NCI-H2227 treated with DMSO at 0.1 percent for 48 hours (cell line): Measurements from ENCODE around the gene TCF15.

Experiments
- DNase-seq: peaks from one replicate; lab custom pipeline; 2025; lab: John Stamatoyannopoulos, UW

Gene TCF15

GRCh38 chr20:610130-611046, at the start of gene TCF15:
Gene TCF15, minus strand, starts transcription at chr20:610309. Its CDS starts 72 bp downstream, at chr20:610237.
- peak; percentile 69 for DNase-seq

GRCh38 chr20:658731-659291, 48.7 kb upstream of the TCF15 start:
- no peak for DNase-seq

DNA sequence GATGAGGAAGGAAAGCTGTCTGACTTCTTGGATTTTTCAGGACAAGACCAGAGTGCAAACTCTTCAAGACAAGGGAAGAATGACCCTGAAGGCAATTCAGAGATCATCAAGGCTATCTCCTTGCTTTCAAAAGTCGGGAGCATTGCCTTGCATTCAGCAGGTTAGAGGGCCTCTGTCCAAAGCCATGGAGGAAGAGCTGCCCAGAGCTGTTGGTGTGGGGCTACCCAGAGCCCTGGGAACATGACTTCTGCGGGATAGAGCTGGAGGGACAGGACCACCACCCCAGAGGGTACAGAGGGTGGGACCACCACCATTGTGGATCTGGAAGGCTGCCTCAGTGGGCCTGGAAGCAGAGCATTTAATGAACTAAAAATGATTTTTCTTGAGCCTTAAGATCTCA, 48.1 kb upstream of the TCF15 start:
- no peak for DNase-seq

DNA sequence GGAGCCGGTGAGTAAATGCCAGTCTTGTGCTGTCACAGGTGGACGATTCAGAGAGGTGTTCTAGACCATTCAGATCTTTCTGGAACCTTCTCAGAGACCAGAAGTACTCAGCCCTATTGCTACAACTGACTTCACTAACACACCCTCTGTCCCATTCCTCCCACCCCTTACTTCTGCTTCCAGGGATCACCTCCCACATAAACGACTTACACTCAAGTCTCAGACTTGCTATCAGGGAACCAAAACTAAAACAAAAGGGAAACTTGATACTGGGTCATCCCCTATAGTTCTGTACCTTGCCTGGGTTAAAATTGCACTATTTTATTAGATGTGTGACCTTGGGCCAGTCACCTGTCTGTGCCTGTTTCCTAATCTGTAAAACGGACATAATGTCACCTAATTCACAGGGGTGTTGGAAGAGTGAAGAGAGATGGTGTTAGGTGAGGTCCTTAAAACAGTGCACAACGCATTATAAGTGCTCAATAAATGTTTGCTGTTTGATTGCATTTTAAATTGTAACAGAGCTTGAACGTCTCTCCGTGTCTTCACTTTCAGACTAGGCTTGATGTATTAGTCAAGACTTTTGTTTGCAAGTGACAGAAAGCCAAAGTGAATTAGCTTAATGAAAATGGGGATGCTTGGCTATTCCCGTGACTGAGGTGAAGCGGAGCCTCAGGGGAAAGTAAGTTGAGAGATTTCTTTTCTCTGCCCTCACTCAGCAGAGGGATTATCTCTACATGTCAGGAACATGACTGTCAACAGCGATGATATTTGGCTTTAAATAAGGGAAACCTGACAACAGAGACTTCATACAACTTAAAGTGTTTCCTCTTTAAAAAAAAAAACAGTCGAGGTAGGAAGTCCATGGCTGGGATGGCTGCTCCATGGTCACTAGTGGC, 45.9 kb upstream of the TCF15 start:
- no peak for DNase-seq

DNA sequence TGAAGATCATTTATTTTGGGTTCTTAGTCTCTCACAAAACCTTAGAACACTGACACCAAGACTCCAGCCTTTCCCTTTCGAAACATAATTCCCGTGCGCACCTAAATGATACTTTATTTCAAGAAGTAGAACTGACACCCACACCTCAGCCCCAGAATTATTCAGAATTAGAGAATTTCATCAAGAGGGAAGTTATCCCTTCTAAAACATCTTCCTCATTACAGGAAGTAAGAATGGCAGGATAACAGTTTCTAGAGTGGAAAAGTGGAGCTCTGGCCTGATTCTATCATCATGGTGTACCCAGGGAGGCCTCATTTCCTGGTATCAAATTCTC, 44.3 kb upstream of the TCF15 start:
- DNase-seq = no peak

GRCh38 chr20:653590-654416, 43.7 kb upstream of the TCF15 start:
- no peak for DNase-seq

DNA sequence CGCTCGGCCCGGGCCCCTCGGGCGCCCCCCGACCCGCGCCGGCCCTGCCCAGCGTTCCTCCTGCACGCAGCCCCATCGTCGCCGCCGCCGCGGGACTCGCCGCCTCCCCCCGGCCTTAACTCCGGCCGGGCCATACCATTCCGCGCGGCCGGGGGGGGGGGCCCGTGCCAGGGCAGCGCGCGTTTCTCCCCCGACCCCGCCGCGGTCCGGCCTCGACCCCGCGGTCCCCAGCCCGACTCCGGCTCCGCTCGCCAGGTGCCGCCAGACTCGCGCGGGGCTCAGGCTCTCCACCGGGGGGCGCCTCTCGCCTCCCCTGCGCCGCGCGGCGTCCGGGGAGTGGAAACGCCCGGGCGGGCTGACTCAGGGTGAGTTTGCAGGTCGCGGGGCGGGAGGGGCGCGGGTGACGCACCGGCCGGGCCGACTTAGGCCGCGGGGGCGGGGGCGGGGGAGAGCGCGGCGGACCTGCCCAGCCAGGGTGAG, 43.0 kb upstream of the TCF15 start, which contains the start of gene SRXN1:
Gene SRXN1, minus strand, starts transcription at position 91 of the 480 bp plus-strand sequence. Its CDS starts 15 bp downstream, at position 76.
- DNase-seq = peak; percentile 40

GRCh38 chr20:652615-653109, 42.6 kb upstream of the TCF15 start:
- no peak for DNase-seq

DNA sequence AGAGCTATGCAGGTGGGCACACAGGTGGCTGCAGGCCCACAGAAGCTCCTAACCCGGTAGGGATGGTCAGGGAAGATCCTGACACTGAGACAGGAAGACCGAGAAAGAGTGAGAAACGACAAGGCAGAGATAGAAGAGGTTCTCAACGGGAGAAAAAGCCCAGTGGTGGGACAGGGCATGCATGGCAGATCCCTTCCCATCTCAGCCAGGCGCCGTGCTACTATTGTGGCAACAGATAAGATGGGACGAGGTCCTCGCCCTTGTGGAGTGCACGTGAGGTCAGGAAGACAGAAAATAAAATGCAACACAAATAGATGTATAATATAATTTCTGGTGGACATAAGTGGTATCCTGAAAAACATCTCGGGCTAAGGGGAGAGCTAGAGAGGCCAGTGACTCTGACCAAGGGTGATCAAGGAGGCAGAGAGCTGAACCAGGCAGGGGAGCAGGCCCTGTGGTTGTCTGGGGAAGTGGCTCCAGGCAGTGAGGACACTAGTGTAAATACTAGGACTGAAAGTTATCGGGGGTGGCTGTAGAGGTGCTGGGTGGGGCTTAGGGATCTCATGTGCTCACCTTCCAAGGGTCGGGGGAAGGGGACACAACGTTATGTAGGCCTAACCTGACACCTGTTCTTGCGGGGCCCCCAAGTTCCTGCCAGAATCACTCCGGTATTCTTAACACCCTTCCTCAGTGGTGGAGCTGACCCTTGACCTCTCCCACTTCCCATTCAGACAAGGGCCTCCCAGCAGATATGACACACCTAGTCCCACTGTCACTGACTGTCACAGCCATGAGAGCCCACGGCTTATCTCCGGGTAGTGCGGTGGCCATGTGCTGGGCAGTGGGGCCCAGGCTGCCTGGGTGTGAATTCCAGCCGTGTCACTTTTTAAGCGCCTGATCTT, 41.9 kb upstream of the TCF15 start:
- no peak for DNase-seq

- no peak for DNase-seq
These were observed 40.8 kb upstream of the TCF15 start for GRCh38 chr20:650954-651353.

DNA sequence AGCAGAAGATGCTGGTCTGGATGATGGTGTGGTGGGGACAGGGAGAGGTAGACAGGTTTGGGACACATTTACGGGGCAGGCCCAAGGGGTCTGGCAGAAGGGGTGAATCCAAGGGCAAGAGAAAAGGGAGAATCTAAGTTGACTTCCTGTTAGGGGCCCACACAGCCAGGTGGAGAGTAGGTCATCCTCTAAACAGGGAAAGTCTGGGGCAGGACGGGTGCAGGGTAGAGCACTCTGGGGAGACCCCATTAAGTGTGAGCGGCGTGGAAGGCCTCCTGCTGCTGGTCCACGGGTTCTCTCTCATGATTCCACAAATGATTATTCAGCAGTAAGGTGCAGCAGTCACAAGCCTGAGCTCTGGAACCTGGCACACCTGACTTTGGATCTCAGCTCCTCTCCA, 40.2 kb upstream of the TCF15 start:
- no peak for DNase-seq

- DNase-seq = no peak
These were observed 37.4 kb upstream of the TCF15 start for GRCh38 chr20:647479-648019.

DNA sequence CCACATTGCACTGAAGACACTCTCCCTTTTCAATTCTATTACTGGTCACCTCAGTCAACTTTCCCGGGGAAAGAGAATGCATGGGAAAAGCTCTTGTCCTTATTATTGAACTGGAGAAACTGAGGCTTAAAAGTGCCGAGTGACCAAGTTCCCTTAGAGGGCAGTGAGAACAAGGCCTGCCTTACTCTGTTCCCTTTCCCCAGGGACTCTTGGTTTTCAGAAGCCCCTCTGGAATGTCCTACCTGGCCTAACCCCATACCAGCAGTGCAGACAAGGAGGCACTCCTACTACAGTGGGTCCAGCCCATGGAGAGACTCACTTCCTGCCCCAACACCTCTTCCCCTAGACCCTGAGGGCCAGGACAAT, 36.7 kb upstream of the TCF15 start:
- no peak for DNase-seq

DNA sequence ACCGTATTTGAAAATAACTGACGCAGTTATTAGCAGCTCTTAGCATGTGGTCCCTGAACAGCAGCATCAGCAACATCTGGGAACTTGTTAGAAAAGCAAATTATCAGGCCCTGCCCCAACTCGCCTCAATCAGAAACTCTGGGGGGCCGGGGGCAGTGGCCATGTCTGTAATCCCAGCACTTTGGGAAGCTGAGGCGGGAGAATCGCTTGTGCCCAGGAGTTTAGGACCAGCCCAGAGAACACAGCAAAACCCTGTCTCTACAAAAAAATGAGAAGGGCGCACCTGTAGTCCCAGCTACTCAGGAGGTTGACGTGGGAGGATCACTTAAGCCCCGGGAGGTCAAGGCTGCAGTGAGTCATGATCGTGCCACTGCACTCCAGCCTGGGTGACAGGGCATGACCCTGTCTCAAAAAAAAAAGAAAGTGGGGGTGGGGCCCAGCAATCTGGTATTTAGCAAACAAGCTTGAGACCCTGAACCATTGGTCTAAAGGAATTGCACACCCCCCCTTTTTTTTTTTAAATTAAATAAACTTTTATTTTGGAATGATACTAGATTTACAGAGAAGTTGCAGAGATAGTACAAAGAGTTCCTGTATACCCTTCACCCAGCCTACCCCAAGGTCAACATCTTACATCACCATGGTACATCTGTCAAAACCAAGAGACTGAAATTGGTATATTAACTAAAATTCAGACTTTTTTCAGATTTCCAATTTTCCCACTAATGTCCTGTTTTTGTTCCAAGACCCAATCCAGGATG, 36.2 kb upstream of the TCF15 start:
- no peak for DNase-seq

DNA sequence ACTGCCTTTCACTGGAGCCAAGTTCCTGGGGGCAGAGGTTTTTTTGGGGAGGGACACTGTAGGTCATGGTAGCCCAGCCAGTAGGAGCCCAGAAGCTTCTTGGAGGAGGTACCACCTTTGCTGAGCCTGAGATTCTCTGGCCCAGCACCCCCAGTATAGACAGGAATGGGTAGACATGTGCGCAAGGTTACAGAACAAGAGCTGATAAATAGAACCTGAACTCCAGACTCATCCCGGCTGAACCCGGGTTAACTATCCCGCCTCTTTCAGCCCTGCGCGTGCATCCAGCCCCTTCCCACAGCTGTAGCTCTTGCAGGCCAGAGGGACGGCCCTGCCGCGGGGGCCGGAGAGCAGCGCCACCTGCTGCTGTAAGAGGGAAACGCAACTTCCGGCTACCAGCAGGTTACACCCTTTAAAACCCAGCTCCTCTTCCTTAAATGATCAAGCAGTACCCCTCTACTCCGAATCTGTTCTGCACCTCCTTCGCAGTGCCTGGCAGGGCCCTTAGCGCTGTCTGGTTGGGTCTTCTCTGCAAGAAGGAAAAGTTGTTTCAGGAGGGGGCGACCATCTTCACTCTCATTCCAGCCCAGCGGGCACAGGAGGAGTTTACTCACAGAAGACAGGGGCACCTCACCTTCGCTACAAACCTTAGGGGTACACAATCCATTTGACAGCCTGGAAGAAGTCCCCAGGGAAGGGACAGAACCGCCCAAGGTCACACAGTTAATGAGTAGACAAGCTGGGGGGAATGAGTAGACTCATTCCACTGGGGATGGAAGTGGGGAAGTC, 35.4 kb upstream of the TCF15 start:
- DNase-seq = peak; percentile 53

DNA sequence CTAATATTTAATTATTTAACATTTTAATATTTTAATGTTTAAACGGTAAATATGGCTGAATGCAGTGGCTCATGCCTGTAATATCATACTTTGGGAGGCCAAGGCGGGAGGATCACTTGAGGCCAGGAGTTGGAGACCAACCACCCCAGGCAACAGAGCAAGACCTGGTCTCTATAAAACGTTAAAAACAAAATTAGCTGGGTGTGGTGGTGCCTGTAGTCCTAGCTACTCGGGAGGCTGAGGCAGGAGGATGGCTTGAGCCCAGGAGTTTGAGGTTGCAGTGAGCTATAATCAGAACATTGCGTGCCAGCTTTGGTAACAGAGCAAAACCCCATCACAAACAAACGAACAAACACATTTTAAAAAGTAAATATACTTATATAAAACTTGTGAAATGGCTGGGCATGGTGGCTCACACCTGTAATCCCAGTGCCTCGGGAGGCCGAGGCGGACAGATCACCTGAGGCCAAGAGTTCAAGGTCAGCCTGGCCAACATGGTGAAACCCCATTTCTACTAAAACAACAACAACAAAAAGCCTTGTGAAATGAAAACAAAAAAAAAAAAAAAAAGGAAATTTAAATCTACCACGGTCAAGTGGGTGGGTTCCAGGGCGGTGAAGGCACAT, 34.7 kb upstream of the TCF15 start:
- DNase-seq = no peak

- DNase-seq = no peak
These were observed 32.5 kb upstream of the TCF15 start for GRCh38 chr20:642398-643174.
